OCI-LY3 (cell line): ENCODE data around the gene PRKAG3.

Experiments used
- CTCF ChIP-seq: fragments of 200-600, 300-600 bp; sonication (generic); IDR thresholded peaks from 2 replicates; pipeline ENCODE4 v1.5.1; 2014; ENCODE audit warnings: antibody characterized with exemption, low read length, low read depth
- EZH2phosphoT487 ChIP-seq: fragments of 200-600 bp; shearing (Covaris generic); IDR thresholded peaks from 2 replicates; pipeline ENCODE4 v1.6.1; 2018; ENCODE audit warnings: antibody characterized with exemption, mixed run types, low read depth

- TF ChIP-seq CTCF (no peak), EZH2phosphoT487 (no peak)
Observed at GRCh38 chr2:218780046-218780445, 51.6 kb downstream of the PRKAG3 start.
